ENCODE data around the gene PARD3B. TPM values are rescaled to one million over a fixed set of nuclear protein-coding genes. Genes with fewer than 3 reads are reported as not detected.

The PARD3B gene
- total RNA-seq, 1 donor from 2014 or later, result 23.8 TPM

- Histone ChIP-seq H3K27ac (no peak overlapping the region), H3K36me3 (no peaks in the 10 kb centered on the region), H3K27me3 (ENCODE audit: low read depth) (no peaks in the 10 kb centered on the region), H3K4me1 (no peaks in the 10 kb centered on the region), H3K4me3 (no peak overlapping the region), H3K9me3 (no peaks in the 10 kb centered on the region)
- DNase-seq (no peak), ATAC-seq (no peak)
- intact Hi-C loops (cut with DNase I), result no loop called here
- no peak for TF ChIP-seq CTCF (IDR thresholded peaks at IDR 0.05)
Measured at GRCh38 chr2:204576362-204576979, 31.2 kb downstream of the PARD3B start.

- Histone ChIP-seq H3K36me3 (no peaks in the 10 kb centered on the region), H3K27me3 (ENCODE audit: low read depth) (no peaks in the 10 kb centered on the region), H3K27ac (no peak overlapping the region), H3K9me3 (no peaks in the 10 kb centered on the region), H3K4me3 (no peak overlapping the region), H3K4me1 (no peaks in the 10 kb centered on the region)
- intact Hi-C loops (cut with DNase I), result no loop called here
- TF ChIP-seq CTCF (IDR thresholded peaks at IDR 0.05), result no peak
- ATAC-seq, result no peak
- DNase-seq, result no peak
Measured at GRCh38 chr2:204578928-204579598, 33.8 kb downstream of the PARD3B start.

DNA sequence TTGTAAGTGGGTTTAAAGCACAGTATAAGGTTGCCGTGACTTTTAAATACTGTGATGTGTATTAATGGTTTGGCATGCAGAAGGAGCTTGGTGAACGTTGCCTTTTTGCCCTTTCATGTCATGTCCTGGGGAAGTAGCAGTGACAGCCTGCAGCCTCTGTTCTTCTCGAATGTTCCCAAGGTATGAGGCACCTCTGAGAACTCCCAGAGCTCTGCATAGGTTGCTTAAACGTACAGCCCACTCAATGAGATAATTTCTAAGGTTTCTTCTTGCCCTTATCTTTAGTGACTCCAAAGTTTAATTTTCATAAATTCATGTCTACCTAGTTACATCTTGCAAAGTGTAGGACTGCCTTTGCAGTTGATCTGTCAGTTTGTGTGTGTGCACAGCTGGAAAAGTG is 36.7 kb downstream of the PARD3B start:
- H3K4me3 ChIP-seq, result no peak overlapping the region
- no peak for TF ChIP-seq CTCF (IDR thresholded peaks at IDR 0.05)
- no peaks in the 10 kb centered on the region for H3K9me3 ChIP-seq
- H3K36me3 ChIP-seq, result no peaks in the 10 kb centered on the region
- ATAC-seq, result no peak
- no peaks in the 10 kb centered on the region for H3K4me1 ChIP-seq
- DNase-seq, result no peak
- no peak overlapping the region for H3K27ac ChIP-seq
- H3K27me3 ChIP-seq (ENCODE audit: low read depth), result no peaks in the 10 kb centered on the region
- intact Hi-C loops (cut with DNase I), result no loop called here

DNA sequence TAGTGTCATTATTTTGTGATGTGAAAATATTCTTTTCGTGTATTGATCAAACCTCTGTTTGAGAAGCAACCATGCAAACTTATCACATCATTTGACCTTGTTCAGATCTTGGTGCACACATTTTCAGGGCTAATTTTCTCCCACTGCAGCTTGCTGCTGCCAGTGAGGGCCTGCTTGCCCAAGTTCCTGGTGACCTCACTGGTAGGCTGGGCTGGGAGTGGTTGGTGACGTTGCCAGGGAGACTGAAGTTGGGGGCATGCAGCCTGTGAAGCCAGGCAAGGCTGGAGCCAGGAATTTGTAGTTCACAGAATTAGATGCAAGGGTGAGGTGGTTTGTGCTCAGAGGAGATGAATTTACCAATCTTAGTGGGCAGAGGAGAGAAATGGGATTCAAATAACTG is 38.5 kb downstream of the PARD3B start:
- H3K4me1 ChIP-seq, result no peaks in the 10 kb centered on the region
- no peak overlapping the region for H3K4me3 ChIP-seq
- DNase-seq, result no peak
- intact Hi-C loops (cut with DNase I), result no loop called here
- no peak for ATAC-seq
- no peaks in the 10 kb centered on the region for H3K27me3 ChIP-seq (ENCODE audit: low read depth)
- H3K27ac ChIP-seq, result no peak overlapping the region
- no peaks in the 10 kb centered on the region for H3K36me3 ChIP-seq
- H3K9me3 ChIP-seq, result no peaks in the 10 kb centered on the region
- TF ChIP-seq CTCF (IDR thresholded peaks at IDR 0.05), result no peak

GRCh38 chr2:204585930-204586329 is 40.7 kb downstream of the PARD3B start:
- intact Hi-C loops (cut with DNase I), result no loop called here
- TF ChIP-seq CTCF (IDR thresholded peaks at IDR 0.05), result no peak
- no peaks in the 10 kb centered on the region for H3K27me3 ChIP-seq (ENCODE audit: low read depth)
- ATAC-seq (no peak), DNase-seq (no peak)
- peaks cover 10% of the 10 kb centered on the region for H3K9me3 ChIP-seq
- no peak overlapping the region for H3K4me3 ChIP-seq
- H3K36me3 ChIP-seq, result no peaks in the 10 kb centered on the region
- no peak overlapping the region for H3K27ac ChIP-seq
- H3K4me1 ChIP-seq, result no peaks in the 10 kb centered on the region

Measured in lower lobe of right lung (tissue), 2 donors.